Measurements from ENCODE around the gene DPP6.

The DPP6 gene

GRCh38 chr7:154874409-154875113, 822.4 kb downstream of the DPP6 start:
- no peak for DNase-seq (ENCODE audit: extremely low read depth, low read depth)
- no peak for TF ChIP-seq CTCF (IDR thresholded peaks at IDR 0.05; ENCODE audit: low read depth, low read length)

GRCh38 chr7:154875297-154875696, 823.1 kb downstream of the DPP6 start:
- no peak for TF ChIP-seq CTCF (IDR thresholded peaks at IDR 0.05; ENCODE audit: low read depth, low read length)
- no peak for DNase-seq (ENCODE audit: extremely low read depth, low read depth)

- no peak for TF ChIP-seq CTCF (IDR thresholded peaks at IDR 0.05; ENCODE audit: low read depth, low read length)
- DNase-seq (ENCODE audit: extremely low read depth, low read depth), result no peak
Observed at GRCh38 chr7:154876516-154876915, 824.3 kb downstream of the DPP6 start.

GRCh38 chr7:154877031-154877430, 824.8 kb downstream of the DPP6 start:
- no peak for DNase-seq (ENCODE audit: extremely low read depth, low read depth)
- no peak for TF ChIP-seq CTCF (IDR thresholded peaks at IDR 0.05; ENCODE audit: low read depth, low read length)

- no peak for TF ChIP-seq CTCF (IDR thresholded peaks at IDR 0.05; ENCODE audit: low read depth, low read length)
- DNase-seq (ENCODE audit: extremely low read depth, low read depth), result no peak
Observed at GRCh38 chr7:154879629-154880028, 827.4 kb downstream of the DPP6 start.

GRCh38 chr7:154880513-154880912, 828.3 kb downstream of the DPP6 start:
- DNase-seq (ENCODE audit: extremely low read depth, low read depth), result no peak

GRCh38 chr7:154881026-154881425, 828.8 kb downstream of the DPP6 start:
- TF ChIP-seq CTCF (IDR thresholded peaks at IDR 0.05; ENCODE audit: low read depth, low read length), result no peak
- no peak for DNase-seq (ENCODE audit: extremely low read depth, low read depth)

More at GRCh38 chr7:154880513-154880912, 828.3 kb downstream of the DPP6 start:
- TF ChIP-seq CTCF (IDR thresholded peaks at IDR 0.05; ENCODE audit: low read depth, low read length), result no peak
